ENCODE measurements around the gene WDR4. TPM values are rescaled to one million over a fixed set of nuclear protein-coding genes. Genes with fewer than 3 reads are reported as not detected.

The WDR4 gene
- total RNA-seq, 2 donors from 2014 or later: 10.3 to 18.5 TPM

Other genes with a start within 250 kb of the WDR4 start
- gene PDE9A, start 225.9 kb downstream of the WDR4 start, total RNA-seq: 1 to 10 TPM; 4.2 to 4.7 TPM
- 10 to 100 TPM; 42.8 to 65.8 TPM for gene NDUFV3, start 13.8 kb upstream of the WDR4 start, total RNA-seq
- gene ERVH48-1, start 46.1 kb upstream of the WDR4 start, total RNA-seq: not detected
- 10 to 100 TPM in 1 of 2 donors, 1 to 10 TPM in 1; 6.5 to 27.7 TPM for gene PKNOX1, start 95.0 kb upstream of the WDR4 start, total RNA-seq
- gene CBS, start 196.3 kb upstream of the WDR4 start, total RNA-seq: 10 to 100 TPM; 33.7 to 45.7 TPM
- gene U2AF1, start 228.0 kb upstream of the WDR4 start, total RNA-seq: 10 to 100 TPM; 72.4 to 84.7 TPM